Ishikawa (cell line): ENCODE data around the gene VSTM2B.

Source experiments
- EGR1 ChIP-seq: IDR thresholded peaks from 2 replicates; pipeline ENCODE4 v1.6.1; 2012
- RAD21 ChIP-seq: IDR thresholded peaks from 2 replicates; pipeline ENCODE4 v1.6.1; 2012; ENCODE audit warnings: low read depth
- TAF1 ChIP-seq: IDR thresholded peaks from 2 replicates; pipeline ENCODE4 v1.6.1; 2012; ENCODE audit warnings: low read depth, mild to moderate bottlenecking
- YY1 ChIP-seq: IDR thresholded peaks from 2 replicates; pipeline ENCODE4 v1.6.1; 2012; ENCODE audit warnings: low read depth

GRCh38 chr19:29548483-29549085 lies 22.8 kb downstream of the VSTM2B start:
- TF ChIP-seq RAD21 (no peak), EGR1 (no peak), TAF1 (no peak), YY1 (no peak)
